HL-60 (cell line): Measurements from ENCODE around the gene KCNMA1.

Experiments
- DNase-seq, 2 experiments: peaks; one replicate each; pipeline ENCODE4 v3.0.0-alpha.2; 2010 to 2020; ENCODE audit warnings: low read depth in 1 of 2, low spot score in 1 of 2
- H3K27ac ChIP-seq: fragments of 250-450 bp; sonication (Bioruptor Pico); replicated peaks from 2 replicates; pipeline ENCODE4 v1.5.1; 2020; ENCODE audit warnings: mild to moderate bottlenecking, moderate library complexity
- H3K27me3 ChIP-seq: fragments of 250-450 bp; sonication (Bioruptor Pico); 2 replicates; pipeline ENCODE4 v1.5.1; 2021; ENCODE audit warnings: mild to moderate bottlenecking, moderate library complexity; ENCODE audit not compliant: insufficient read depth, poor library complexity, severe bottlenecking
- H3K4me3 ChIP-seq: replicated peaks from 2 replicates; pipeline ENCODE4 v1.5.1; 2011; ENCODE audit warnings: mild to moderate bottlenecking, control low read depth, low read length; ENCODE audit not compliant: insufficient read depth
- GABPA ChIP-seq: IDR thresholded peaks from 2 replicates; pipeline ENCODE4 v1.6.1; 2012; ENCODE audit warnings: low read depth
- POLR2AphosphoS5 ChIP-seq: IDR thresholded peaks from 2 replicates; pipeline ENCODE4 v1.6.1; 2012; ENCODE audit warnings: low read depth
- REST ChIP-seq: IDR thresholded peaks from 2 replicates; pipeline ENCODE4 v1.6.1; 2012; ENCODE audit warnings: low read depth; ENCODE audit not compliant: insufficient replicate concordance
- SPI1 ChIP-seq: IDR thresholded peaks from 2 replicates; pipeline ENCODE4 v1.6.1; 2012; ENCODE audit warnings: low read depth, mild to moderate bottlenecking, borderline replicate concordance
- TF ChIP-seq, protein P1 (sequence below): IDR thresholded peaks from one replicate; pipeline ENCODE4 v1.5.1; 2011; ENCODE audit warnings: low read length, control low read depth, inconsistent platforms; ENCODE audit not compliant: insufficient read depth

Gene KCNMA1

DNA sequence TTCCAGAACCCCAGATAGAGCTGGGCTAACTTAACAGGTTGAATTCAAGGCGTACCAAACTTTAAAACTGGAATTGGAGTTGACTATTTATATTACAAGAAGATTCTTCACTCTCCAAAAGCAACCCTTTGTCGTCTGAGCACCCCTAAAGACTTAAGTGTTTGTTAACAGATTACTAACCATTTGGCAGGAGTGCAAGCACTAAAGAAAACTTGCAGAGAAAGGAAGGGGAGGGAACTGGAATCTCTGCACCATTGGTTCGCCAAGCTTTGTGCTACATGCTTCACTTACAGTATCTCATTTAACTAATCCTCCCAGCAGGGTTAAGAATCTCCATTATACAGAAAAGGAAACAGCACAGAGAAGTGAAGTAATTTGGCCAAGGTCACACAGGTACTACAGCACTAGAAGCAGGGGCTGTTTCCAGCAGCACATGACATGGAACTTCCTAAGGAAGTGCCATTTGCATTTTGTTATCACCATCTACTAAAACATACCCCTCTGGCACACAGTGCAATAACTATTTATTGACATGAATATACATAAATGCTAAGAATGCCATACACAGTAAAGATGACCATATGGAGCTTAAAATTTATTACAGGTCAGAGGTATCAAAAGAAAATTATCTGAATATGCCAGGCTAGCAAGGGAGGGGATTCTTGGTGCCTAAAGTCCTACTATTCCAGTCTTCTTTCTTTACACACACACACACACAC is 201.2 kb downstream of the KCNMA1 start:
- no peaks in the 10 kb centered on the region for H3K27me3 ChIP-seq
- H3K4me3 ChIP-seq = no peak overlapping the region
- TF ChIP-seq POLR2AphosphoS5 (no peak), SPI1 (no peak)
- no peak for DNase-seq
- no peak overlapping the region for H3K27ac ChIP-seq

GRCh38 chr10:77433546-77433945 is 204.1 kb downstream of the KCNMA1 start:
- no peak for DNase-seq
- no peak overlapping the region for H3K4me3 ChIP-seq
- TF ChIP-seq, protein P1, sequence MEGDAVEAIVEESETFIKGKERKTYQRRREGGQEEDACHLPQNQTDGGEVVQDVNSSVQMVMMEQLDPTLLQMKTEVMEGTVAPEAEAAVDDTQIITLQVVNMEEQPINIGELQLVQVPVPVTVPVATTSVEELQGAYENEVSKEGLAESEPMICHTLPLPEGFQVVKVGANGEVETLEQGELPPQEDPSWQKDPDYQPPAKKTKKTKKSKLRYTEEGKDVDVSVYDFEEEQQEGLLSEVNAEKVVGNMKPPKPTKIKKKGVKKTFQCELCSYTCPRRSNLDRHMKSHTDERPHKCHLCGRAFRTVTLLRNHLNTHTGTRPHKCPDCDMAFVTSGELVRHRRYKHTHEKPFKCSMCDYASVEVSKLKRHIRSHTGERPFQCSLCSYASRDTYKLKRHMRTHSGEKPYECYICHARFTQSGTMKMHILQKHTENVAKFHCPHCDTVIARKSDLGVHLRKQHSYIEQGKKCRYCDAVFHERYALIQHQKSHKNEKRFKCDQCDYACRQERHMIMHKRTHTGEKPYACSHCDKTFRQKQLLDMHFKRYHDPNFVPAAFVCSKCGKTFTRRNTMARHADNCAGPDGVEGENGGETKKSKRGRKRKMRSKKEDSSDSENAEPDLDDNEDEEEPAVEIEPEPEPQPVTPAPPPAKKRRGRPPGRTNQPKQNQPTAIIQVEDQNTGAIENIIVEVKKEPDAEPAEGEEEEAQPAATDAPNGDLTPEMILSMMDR = no peak
- TF ChIP-seq SPI1 = no peak
- TF ChIP-seq GABPA = no peak
- TF ChIP-seq POLR2AphosphoS5 = no peak
- TF ChIP-seq REST = no peak
- H3K27me3 ChIP-seq = no peaks in the 10 kb centered on the region
- no peak overlapping the region for H3K27ac ChIP-seq

GRCh38 chr10:77431980-77432797 is 205.4 kb downstream of the KCNMA1 start:
- no peak for DNase-seq
- TF ChIP-seq GABPA (no peak), POLR2AphosphoS5 (no peak), REST (no peak), SPI1 (no peak)
- TF ChIP-seq, protein P1 = no peak
- H3K4me3 ChIP-seq = no peak overlapping the region
- no peaks in the 10 kb centered on the region for H3K27me3 ChIP-seq
- H3K27ac ChIP-seq = no peak overlapping the region

DNA sequence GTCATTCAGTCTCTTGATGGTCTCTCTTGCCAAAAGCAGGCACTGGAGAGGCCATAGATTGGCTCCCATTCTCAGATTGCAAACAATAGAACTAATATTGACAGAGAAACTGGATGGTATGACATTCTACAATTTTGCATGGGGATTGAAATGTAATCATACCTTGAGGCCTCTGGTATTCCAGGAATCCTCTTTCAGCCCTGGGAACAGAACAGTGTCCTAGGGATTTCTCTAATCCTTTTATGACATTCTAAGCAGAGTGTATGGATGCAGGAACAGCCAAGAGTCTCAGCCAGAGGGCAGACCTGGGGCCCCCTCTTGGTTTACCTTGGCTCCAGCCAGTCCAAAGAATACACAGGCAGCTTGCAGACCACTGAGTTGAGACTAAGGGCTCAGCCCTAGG is 206.4 kb downstream of the KCNMA1 start:
- TF ChIP-seq POLR2AphosphoS5 (no peak), SPI1 (no peak), REST (no peak)
- TF ChIP-seq, protein P1 = no peak
- Histone ChIP-seq H3K27me3 (no peaks in the 10 kb centered on the region), H3K4me3 (no peak overlapping the region), H3K27ac (no peak overlapping the region)
- DNase-seq = no peak
